ENCODE results near the gene SSX4. TPM values are rescaled to one million over a fixed set of nuclear protein-coding genes. Genes with fewer than 3 reads are reported as not detected.
"Not testable (repeated sequence)": the region's sequence is repeated elsewhere in the genome, so short reads cannot be mapped to it uniquely, and the experiment has no call there.

The SSX4 gene
- not detected for total RNA-seq
- long read RNA-seq, result 0 reads

DNA sequence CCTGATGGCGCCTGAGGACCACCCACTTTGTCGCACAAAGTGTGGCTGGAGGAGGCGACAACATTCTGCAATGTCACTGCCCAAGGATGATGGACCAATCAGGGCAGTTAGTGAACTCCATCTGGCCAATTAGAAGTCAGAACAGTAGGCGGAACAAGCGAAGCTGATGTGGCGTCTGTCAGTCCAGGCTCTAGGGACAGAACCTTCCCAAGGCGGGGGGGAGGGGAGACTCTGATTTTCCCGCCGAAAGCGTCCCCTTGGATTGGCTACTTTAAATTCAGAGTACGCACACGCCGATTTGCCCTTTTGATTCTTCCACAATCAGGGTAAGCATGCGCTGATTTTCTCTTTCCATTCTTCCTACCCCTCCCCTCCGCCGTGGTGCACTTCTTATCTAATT lies at the start of gene SSX4:
Gene SSX4 (plus strand): TSS at position 301 of the 400 bp plus-strand sequence. CDS start 515 bp downstream, outside the sequence.
- intact Hi-C loops (cut with DNase I); DNase-seq (ENCODE audit: missing footprints); ATAC-seq: not testable (repeated sequence)

- ATAC-seq; intact Hi-C loops (cut with DNase I); DNase-seq (ENCODE audit: missing footprints): not testable (repeated sequence)
Measured at GRCh38 chrX:48346059-48346458, 37.3 kb upstream of the SSX4 start.

- ATAC-seq; intact Hi-C loops (cut with DNase I); DNase-seq (ENCODE audit: missing footprints): not testable (repeated sequence)
Measured at GRCh38 chrX:48356315-48357094, 26.8 kb upstream of the SSX4 start, which contains the start of gene SSX3. TSS of gene SSX3 (minus strand) at chrX:48356703. CDS start at chrX:48355249, 1,454 bp downstream.

DNA sequence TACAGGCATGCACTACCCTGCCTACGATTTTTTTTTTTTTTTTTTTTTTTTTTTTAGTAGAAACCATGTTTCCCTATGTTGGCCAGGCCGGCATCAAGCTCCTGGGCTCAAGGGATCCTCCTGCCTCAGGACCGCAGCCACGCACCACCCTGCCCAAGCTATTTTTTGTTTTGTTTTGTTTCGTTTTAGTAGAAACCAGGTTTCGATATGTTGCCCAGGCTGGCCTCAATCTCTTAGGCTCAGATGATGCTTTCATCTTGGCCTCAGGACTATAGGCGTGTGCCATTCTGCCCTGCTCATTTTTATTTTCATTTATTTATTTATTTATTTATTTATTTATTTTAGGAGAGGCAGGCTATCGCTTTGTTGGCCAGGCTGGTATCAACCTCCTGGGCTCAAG lies 25.7 kb upstream of the SSX4 start:
- DNase-seq (ENCODE audit: missing footprints), result no peak
- intact Hi-C loops (cut with DNase I), result no loop called here

DNA sequence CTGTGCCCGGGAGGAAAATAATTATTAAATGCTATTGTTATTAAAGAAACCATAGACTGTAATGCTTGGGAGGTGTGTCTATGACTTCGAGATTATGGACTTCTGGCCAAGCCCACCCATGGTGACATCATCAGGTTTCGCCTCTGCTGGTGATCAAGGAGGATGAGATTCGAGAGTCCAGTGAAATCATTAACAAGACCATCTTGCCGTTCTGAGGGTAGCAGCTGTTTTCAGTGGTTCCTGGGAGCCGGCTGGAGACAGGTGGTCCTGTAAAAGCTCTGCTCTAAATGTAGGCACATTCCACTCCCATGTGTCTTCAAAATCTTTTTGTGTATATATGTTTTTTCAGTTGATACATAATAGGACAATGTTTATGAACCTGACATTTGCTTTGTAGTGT lies 24.1 kb upstream of the SSX4 start:
- ATAC-seq; intact Hi-C loops (cut with DNase I); DNase-seq (ENCODE audit: missing footprints): not testable (repeated sequence)

More for the DNA sequence above, 25.7 kb upstream of the SSX4 start:
- ATAC-seq, result no peak

GRCh38 chrX:48367717-48368408 lies 15.5 kb upstream of the SSX4 start:
- DNase-seq (ENCODE audit: missing footprints); ATAC-seq; intact Hi-C loops (cut with DNase I): not testable (repeated sequence)

DNA sequence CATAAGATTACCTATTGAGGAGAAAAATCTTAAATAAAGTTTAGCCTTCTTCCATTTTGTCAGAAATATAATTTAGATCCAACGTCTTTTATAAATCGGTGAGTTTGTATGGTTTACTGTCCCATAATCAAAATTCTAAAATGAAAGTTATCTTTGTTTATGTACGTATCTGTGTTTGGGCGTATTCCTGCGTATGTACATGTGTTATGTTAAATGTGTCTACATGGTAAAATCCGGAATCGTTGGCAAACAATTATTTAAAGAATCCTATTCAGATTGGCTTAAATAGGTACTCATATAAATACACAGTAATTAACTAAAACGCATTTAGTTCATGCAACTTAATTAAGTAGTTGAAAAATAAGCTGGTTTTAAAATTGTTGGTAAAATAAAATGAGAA lies 12.9 kb upstream of the SSX4 start:
- DNase-seq (ENCODE audit: missing footprints); intact Hi-C loops (cut with DNase I); ATAC-seq: not testable (repeated sequence)

- DNase-seq (ENCODE audit: missing footprints); ATAC-seq; intact Hi-C loops (cut with DNase I): not testable (repeated sequence)
Measured at GRCh38 chrX:48396931-48397330, 13.6 kb downstream of the SSX4 start.

- intact Hi-C loops (cut with DNase I); DNase-seq (ENCODE audit: missing footprints); ATAC-seq: not testable (repeated sequence)
Measured at GRCh38 chrX:48397825-48398224, 14.5 kb downstream of the SSX4 start.

- DNase-seq (ENCODE audit: missing footprints); intact Hi-C loops (cut with DNase I); ATAC-seq: not testable (repeated sequence)
Measured at GRCh38 chrX:48411860-48412259, 28.5 kb downstream of the SSX4 start, which contains the start of gene SSX4B. TSS of gene SSX4B (minus strand) at chrX:48411960. CDS start at chrX:48411372, 588 bp downstream.

- ATAC-seq; DNase-seq (ENCODE audit: missing footprints); intact Hi-C loops (cut with DNase I): not testable (repeated sequence)
Measured at GRCh38 chrX:48427027-48427716, 43.8 kb downstream of the SSX4 start.

DNA sequence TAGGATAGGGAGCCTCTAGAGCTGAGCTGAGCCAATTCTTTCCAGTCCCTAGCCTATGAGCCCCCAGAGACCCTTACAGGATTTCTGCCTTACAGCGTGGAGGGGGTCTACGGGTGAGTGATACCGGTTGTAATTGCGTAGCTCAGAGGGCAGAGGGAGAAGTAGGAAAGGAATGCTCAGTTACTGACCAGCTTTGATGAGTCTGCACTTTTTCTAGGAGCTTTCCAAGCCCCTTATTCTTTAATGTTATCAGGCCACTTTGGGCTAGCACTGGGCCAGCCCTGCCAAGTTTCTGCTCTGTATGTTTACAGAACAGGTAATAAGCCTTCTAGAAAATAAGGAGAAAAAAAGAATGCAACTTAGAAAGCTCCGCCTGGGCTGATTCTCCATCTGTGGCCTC lies 46.3 kb downstream of the SSX4 start:
- intact Hi-C loops (cut with DNase I); DNase-seq (ENCODE audit: missing footprints); ATAC-seq: not testable (repeated sequence)

GRCh38 chrX:48430166-48430565 lies 46.8 kb downstream of the SSX4 start:
- intact Hi-C loops (cut with DNase I); ATAC-seq; DNase-seq (ENCODE audit: missing footprints): not testable (repeated sequence)

DNA sequence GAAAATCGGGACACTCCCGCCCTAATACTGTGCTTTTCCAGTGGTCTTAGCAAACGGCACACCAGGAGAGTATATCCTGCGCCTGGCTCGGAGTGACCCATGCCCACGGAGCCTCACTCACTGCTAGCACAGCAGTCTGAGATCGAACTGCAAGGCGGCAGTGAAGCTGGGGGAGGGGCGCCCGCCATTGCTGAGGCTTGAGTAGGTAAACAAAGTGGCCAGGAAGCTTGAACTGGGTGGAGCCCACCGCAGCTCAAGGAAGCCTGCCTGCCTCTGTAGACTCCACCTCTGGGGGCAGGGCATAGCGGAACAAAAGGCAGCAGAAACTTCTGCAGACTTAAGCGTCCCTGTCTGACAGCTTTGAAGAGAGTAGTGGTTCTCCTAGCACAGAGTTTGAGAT lies 50.4 kb downstream of the SSX4 start:
- ATAC-seq; intact Hi-C loops (cut with DNase I); DNase-seq (ENCODE audit: missing footprints): not testable (repeated sequence)

Other genes with a start within 250 kb of the SSX4 start
- not detected for gene SSX5, start 186.7 kb upstream of the SSX4 start, total RNA-seq
- gene SSX1, start 128.1 kb upstream of the SSX4 start, total RNA-seq, result not detected
- not detected for gene SSX3, start 26.8 kb upstream of the SSX4 start, total RNA-seq
- gene SSX4B, start 28.4 kb downstream of the SSX4 start, total RNA-seq, result not detected
- gene SLC38A5, start 86.7 kb downstream of the SSX4 start, total RNA-seq, result 1.2 TPM
- gene FTSJ1, start 92.7 kb downstream of the SSX4 start, total RNA-seq, result 15.7 TPM
- gene PORCN, start 125.5 kb downstream of the SSX4 start, total RNA-seq, result 13.5 TPM
- 54.1 TPM for gene EBP, start 138.3 kb downstream of the SSX4 start, total RNA-seq
- gene TBC1D25, start 156.2 kb downstream of the SSX4 start, total RNA-seq, result 20.5 TPM
- gene RBM3, start 190.9 kb downstream of the SSX4 start, total RNA-seq, result 113 TPM
- 170 TPM for gene WDR13, start 214.0 kb downstream of the SSX4 start, total RNA-seq